PC-9 (cell line): ENCODE data around the gene SIGLECL1. TPM values are rescaled to one million over a fixed set of nuclear protein-coding genes. Genes with fewer than 3 reads are reported as not detected.

Experiments
- BruUV-seq: library from RNA; stranded (reverse); fragments of 400-500 nt; replicated peaks from 2 replicates; lab custom pipeline; 2021; lab: Mats Ljungman, UMichigan
- CTCF ChIA-PET: fragments of 300-600 bp; sonication (Branson Sonifier 250); formaldehyde crosslinking; loops from one replicate; lab custom pipeline; 2022; ENCODE audit warnings: antibody characterized with exemption; lab: Charles Lee
- POLR2A ChIA-PET: fragments of 300-600 bp; sonication (Branson Sonifier 250); formaldehyde crosslinking; loops from one replicate; lab custom pipeline; 2022; ENCODE audit warnings: antibody characterized with exemption; ENCODE audit not compliant: unreplicated experiment; lab: Charles Lee
- DNase-seq, 2 experiments: peaks; one replicate each; pipeline versions ENCODE4 v3.0.0 to v3.0.0-alpha.2; 2015 to 2022; ENCODE audit warnings: mixed read lengths in 1 of 2
- H2AFZ ChIP-seq: fragments of 200-600 bp; sonication (generic); 2 replicates; pipeline ENCODE4 v1.8.1; 2017; ENCODE audit warnings: antibody characterized with exemption
- H3F3A ChIP-seq: fragments of 200-600 bp; sonication (generic); 2 replicates; pipeline ENCODE4 v1.8.1; 2017; ENCODE audit warnings: antibody characterized with exemption, mild to moderate bottlenecking, low read depth; ENCODE audit not compliant: insufficient read depth
- H3K27ac ChIP-seq: fragments of 200-600 bp; sonication (generic); 2 replicates; pipeline ENCODE4 v1.6.1; 2016; ENCODE audit warnings: mixed run types
- H3K27me3 ChIP-seq: fragments of 200-600 bp; sonication (generic); 2 replicates; pipeline ENCODE4 v1.6.1; 2016; ENCODE audit warnings: low read depth, mixed run types; ENCODE audit not compliant: insufficient read depth
- H3K36me3 ChIP-seq: fragments of 200-600 bp; sonication (generic); 2 replicates; pipeline ENCODE4 v1.6.1; 2016; ENCODE audit warnings: low read depth, mixed run types
- H3K4me1 ChIP-seq: fragments of 200-600 bp; sonication (generic); replicated peaks from 2 replicates; pipeline ENCODE4 v1.6.1; 2016; ENCODE audit warnings: mixed run types; ENCODE audit not compliant: insufficient read depth
- H3K4me2 ChIP-seq: fragments of 200-600 bp; sonication (generic); 2 replicates; pipeline ENCODE4 v1.6.1; 2017; ENCODE audit warnings: mixed run types
- H3K4me3 ChIP-seq: fragments of 200-600 bp; sonication (generic); 2 replicates; pipeline ENCODE4 v1.6.1; 2016; ENCODE audit warnings: mixed run types
- H3K79me2 ChIP-seq: fragments of 200-600 bp; sonication (generic); 2 replicates; pipeline ENCODE4 v1.6.1; 2017; ENCODE audit warnings: low read depth, mixed run types
- H3K9me2 ChIP-seq: fragments of 200-600 bp; sonication (generic); 2 replicates; pipeline ENCODE4 v1.8.1; 2017; ENCODE audit warnings: mild to moderate bottlenecking; ENCODE audit not compliant: insufficient read depth
- H3K9me3 ChIP-seq: fragments of 200-600 bp; sonication (generic); 2 replicates; pipeline ENCODE4 v1.8.1; 2016; ENCODE audit warnings: low read depth; ENCODE audit not compliant: insufficient read depth
- H4K20me1 ChIP-seq: fragments of 200-600 bp; sonication (generic); 2 replicates; pipeline ENCODE4 v1.8.1; 2017; ENCODE audit not compliant: insufficient read depth
- EZH2 ChIP-seq: fragments of 200-600 bp; sonication (generic); IDR thresholded peaks from 2 replicates; pipeline ENCODE4 v1.8.0; 2017; ENCODE audit warnings: antibody characterized with exemption, low read depth
- intact Hi-C: fragments of 100-400 bp; cut with micrococcal nuclease; formaldehyde crosslinking; loops from one replicate; pipeline ENCODE4 v1.10.0; 2022; ENCODE audit not compliant: unreplicated experiment
- total RNA-seq: library from RNA; stranded (reverse); gene quantifications from 2 replicates; pipeline ENCODE4 v1.2.3, GENCODE V29; 2021
- TF ChIP-seq, protein P1 (sequence below): fragments of 200-600 bp; sonication (generic); conservative IDR thresholded peaks from 2 replicates; pipeline ENCODE4 v1.6.1; 2017; ENCODE audit warnings: mixed run types, antibody characterized with exemption, mild to moderate bottlenecking, moderate library complexity

Gene SIGLECL1
- total RNA-seq, 1 experiment from 2014 or later = not detected

DNA sequence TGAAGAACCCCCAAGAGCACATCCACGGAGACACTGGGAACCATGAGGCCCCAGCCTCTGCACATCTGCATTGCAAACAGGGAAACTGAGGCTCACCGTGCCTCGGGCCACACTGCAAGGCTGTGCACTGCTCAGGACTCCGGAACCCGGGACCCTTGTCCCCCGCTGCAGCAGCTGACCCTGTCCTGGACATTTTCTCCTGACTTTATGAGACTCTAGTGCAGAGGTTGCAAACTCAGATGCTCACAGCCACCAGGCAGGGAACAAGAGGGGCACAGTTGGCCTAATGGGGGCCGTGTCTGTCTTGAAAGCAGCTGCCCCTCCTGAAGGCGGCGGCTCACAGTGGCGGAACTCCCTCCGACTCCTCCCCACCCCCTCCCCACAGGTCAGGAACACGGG is 44.1 kb downstream of the SIGLECL1 start:
- no peaks in the 10 kb centered on the region for H3F3A ChIP-seq
- H2AFZ ChIP-seq = no peak overlapping the region
- no peaks in the 10 kb centered on the region for H3K9me2 ChIP-seq
- H3K4me1 ChIP-seq = no peaks in the 10 kb centered on the region
- no peak for DNase-seq
- H4K20me1 ChIP-seq = no peaks in the 10 kb centered on the region
- H3K79me2 ChIP-seq = no peaks in the 10 kb centered on the region
- TF ChIP-seq, protein P1, sequence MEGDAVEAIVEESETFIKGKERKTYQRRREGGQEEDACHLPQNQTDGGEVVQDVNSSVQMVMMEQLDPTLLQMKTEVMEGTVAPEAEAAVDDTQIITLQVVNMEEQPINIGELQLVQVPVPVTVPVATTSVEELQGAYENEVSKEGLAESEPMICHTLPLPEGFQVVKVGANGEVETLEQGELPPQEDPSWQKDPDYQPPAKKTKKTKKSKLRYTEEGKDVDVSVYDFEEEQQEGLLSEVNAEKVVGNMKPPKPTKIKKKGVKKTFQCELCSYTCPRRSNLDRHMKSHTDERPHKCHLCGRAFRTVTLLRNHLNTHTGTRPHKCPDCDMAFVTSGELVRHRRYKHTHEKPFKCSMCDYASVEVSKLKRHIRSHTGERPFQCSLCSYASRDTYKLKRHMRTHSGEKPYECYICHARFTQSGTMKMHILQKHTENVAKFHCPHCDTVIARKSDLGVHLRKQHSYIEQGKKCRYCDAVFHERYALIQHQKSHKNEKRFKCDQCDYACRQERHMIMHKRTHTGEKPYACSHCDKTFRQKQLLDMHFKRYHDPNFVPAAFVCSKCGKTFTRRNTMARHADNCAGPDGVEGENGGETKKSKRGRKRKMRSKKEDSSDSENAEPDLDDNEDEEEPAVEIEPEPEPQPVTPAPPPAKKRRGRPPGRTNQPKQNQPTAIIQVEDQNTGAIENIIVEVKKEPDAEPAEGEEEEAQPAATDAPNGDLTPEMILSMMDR = no peak
- TF ChIP-seq EZH2 = no peak
- CTCF ChIA-PET = no interaction called here
- H3K4me2 ChIP-seq = no peak overlapping the region
- H3K27me3 ChIP-seq = peaks cover 100% of the 10 kb centered on the region
- H3K4me3 ChIP-seq = no peak overlapping the region
- no peaks in the 10 kb centered on the region for H3K9me3 ChIP-seq
- intact Hi-C loops = no loop called here
- no peaks in the 10 kb centered on the region for H3K36me3 ChIP-seq
- BruUV-seq = no TSS peak
- no peak overlapping the region for H3K27ac ChIP-seq
- POLR2A ChIA-PET = no interaction called here

DNA sequence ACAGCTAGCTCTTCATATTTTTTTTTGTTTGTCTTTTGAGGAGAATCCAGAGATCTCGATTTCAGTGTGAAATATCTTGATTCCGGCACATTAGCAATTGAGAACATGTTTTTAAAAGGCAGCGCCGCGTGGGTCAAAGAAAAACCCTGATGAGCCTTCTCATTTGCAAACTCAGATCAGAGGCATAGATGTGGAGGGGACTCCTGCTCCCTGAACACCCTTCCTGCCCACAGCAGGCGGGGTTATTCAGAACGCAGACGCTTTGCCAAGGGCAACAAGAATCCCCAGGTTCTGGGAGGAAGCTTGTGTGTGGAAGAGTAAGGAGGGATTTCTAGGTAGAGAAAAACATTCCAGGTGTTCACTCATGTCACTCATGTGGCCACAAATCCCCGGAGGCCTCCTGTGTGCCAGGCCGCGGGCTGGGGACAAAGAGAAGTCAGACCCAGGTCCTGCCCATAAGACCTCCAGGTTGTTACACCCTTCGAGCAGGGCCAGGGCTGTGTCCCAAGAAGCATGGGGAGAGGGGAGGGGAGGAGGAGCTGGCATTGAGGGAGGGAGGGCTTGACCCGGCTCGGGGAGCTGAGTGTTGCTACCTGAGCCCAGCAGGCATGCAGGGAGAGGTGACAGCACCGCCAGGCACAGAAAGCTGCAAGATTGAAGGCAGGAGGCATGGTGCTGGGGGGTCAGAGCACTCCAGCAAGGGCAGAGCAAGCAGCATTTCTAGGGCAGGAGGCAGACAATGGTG is 44.7 kb downstream of the SIGLECL1 start:
- Histone ChIP-seq H3K4me3 (no peak overlapping the region), H3K4me2 (no peak overlapping the region), H3K4me1 (no peaks in the 10 kb centered on the region), H4K20me1 (no peaks in the 10 kb centered on the region), H3K9me2 (no peaks in the 10 kb centered on the region), H3K27me3 (peaks cover 98% of the 10 kb centered on the region), H3K27ac (no peak overlapping the region), H3K36me3 (no peaks in the 10 kb centered on the region), H3K9me3 (no peaks in the 10 kb centered on the region), H2AFZ (no peak overlapping the region), H3F3A (no peaks in the 10 kb centered on the region), H3K79me2 (no peaks in the 10 kb centered on the region)
- intact Hi-C loops = no loop called here
- no TSS peak for BruUV-seq
- TF ChIP-seq, protein P1 = no peak
- TF ChIP-seq EZH2 = no peak
- ChIA-PET CTCF (no interaction called here), POLR2A (no interaction called here)
- no peak for DNase-seq

DNA sequence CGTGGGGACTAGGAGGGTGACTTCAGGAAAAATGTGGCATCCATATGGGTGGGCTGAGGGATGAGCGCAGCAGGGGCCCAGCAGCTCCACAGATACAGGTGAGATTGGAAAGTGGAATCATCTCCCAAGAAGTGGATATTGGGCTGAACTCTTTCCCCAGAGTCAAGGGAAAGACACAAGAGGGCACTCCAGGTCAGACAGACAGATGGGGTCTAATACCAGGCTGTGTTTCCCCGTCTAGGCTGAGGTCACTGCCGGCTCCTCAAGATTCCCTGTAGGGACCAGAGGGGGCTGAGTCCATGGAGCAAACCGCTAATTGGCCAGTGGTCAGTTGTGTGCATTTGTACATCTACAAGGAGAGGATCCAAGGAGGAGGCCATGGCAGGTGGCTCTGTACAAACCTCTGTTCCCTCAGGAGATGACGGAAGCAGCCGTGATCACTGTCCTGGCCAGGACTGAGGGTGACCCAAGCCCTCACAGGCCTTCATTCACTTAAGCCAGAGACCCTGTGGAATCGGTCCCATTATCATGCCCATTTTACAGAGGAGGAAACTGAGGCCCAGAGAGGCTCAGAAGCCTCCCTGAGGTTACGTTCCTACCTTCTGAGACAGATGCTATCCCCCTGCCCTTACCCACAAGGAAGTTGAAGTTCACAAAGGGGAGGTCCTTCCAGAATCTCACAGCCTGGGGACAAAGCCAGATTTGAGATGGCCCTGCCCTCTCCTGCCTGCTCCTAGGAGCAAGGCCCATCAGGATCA is 45.6 kb downstream of the SIGLECL1 start:
- no peaks in the 10 kb centered on the region for H3F3A ChIP-seq
- H3K27me3 ChIP-seq = peaks cover 96% of the 10 kb centered on the region
- H3K4me2 ChIP-seq = no peak overlapping the region
- ChIA-PET POLR2A (no interaction called here), CTCF (no interaction called here)
- no peaks in the 10 kb centered on the region for H3K9me2 ChIP-seq
- intact Hi-C loops = no loop called here
- TF ChIP-seq EZH2 = no peak
- TF ChIP-seq, protein P1 = no peak
- H2AFZ ChIP-seq = no peak overlapping the region
- BruUV-seq = no TSS peak
- H3K4me1 ChIP-seq = no peaks in the 10 kb centered on the region
- no peaks in the 10 kb centered on the region for H4K20me1 ChIP-seq
- DNase-seq = no peak
- H3K79me2 ChIP-seq = no peaks in the 10 kb centered on the region
- no peak overlapping the region for H3K27ac ChIP-seq
- H3K4me3 ChIP-seq = no peak overlapping the region
- no peaks in the 10 kb centered on the region for H3K9me3 ChIP-seq
- H3K36me3 ChIP-seq = no peaks in the 10 kb centered on the region
